Measurements from ENCODE around the gene MMP27.
"Not testable (repeated sequence)": the region's sequence is repeated elsewhere in the genome, so short reads cannot be mapped to it uniquely, and the experiment has no call there.

The MMP27 gene, protein sequence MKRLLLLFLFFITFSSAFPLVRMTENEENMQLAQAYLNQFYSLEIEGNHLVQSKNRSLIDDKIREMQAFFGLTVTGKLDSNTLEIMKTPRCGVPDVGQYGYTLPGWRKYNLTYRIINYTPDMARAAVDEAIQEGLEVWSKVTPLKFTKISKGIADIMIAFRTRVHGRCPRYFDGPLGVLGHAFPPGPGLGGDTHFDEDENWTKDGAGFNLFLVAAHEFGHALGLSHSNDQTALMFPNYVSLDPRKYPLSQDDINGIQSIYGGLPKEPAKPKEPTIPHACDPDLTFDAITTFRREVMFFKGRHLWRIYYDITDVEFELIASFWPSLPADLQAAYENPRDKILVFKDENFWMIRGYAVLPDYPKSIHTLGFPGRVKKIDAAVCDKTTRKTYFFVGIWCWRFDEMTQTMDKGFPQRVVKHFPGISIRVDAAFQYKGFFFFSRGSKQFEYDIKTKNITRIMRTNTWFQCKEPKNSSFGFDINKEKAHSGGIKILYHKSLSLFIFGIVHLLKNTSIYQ

DNA sequence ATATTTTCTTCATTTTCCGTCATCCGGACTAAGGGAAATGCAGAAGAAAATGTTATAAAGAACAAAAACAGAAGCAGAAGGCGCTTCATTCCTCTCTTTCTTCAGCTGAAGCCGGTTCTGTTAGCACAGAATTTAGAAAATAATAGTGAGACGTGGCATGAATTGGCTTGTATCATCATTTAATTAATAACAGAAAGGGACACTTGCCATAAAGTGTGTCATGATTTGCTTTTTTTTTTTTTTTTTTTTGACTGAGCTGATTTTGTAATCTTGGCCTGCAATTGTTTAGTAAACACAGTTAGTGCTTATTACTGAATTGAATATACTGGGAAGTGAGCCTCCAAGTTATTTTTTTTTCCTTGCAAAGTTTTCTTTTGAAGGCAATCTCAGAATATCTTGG is at the start of gene MMP27:
MMP27 (minus strand) TSS at position 144 of the 400 bp plus-strand sequence; CDS start at position 89, 55 bp downstream.
- DNase-seq, result no peak

DNA sequence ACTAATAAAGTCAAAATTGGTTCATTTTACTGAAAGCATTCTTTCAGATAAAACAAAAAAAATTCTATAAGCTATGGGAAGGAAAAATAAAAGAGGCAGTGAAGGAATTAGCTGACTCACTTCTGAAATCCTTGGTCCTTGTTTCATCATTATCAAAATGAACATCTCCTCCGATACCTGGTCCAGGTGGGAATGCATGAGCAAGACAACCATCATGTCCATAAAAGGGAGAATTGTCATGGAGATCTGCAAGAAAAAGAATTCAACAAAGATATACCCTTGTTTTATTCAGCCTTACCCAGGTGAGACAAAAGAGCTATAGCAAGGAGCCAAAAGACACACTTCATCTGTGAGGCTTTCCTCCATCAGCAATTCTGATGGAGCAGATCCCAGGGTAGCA is 47.7 kb upstream of the MMP27 start:
- no peak for DNase-seq

DNA sequence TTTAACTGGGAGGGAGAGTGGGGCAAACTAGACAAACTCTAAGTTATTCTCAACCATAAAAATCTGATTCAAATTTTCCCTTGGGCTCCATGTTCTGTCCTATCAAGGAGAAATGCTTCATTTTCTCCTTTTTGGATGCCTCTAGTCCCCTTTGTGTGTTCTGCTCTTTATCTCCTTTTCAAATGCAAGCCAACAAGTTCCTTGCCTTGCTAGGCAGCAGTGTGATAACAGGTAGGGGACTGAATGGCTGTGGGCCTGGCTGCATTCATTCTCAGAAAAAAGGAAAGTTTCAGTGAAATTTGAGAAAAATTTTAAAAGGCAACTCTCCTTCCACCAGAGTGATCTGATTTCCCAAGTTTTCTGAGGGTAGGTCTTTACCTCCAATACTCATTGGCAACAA is 46.1 kb upstream of the MMP27 start:
- DNase-seq, result no peak

DNA sequence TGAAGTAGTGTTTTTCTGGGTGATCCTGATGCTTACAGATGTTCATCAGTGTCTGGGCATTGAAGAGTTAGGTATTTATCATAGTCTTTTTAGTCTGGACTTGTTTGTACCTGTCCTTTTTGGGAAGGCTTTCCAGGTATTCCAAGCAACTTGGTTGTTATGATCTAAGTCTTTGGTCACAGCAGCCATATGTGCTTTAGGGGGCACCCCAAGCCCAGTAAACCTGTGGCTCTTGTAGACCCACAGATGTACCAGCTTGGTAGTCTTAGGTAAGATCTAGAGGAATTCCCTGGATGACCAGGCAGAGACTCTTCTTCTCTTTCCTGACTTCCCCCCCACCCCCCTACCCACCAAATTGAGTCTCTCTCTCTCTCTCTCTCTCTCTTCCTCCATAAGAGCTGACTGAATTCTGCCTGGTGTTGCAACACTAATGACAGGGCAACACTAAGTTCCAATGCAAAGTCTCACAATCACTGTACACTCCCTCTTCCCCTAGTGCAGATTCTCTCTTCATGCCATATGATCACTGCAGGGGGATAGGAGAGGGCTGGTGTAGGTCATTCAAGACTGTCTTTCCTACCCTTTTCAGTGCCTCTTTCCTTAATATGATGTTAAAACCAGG is 43.6 kb upstream of the MMP27 start:
- no peak for DNase-seq

DNA sequence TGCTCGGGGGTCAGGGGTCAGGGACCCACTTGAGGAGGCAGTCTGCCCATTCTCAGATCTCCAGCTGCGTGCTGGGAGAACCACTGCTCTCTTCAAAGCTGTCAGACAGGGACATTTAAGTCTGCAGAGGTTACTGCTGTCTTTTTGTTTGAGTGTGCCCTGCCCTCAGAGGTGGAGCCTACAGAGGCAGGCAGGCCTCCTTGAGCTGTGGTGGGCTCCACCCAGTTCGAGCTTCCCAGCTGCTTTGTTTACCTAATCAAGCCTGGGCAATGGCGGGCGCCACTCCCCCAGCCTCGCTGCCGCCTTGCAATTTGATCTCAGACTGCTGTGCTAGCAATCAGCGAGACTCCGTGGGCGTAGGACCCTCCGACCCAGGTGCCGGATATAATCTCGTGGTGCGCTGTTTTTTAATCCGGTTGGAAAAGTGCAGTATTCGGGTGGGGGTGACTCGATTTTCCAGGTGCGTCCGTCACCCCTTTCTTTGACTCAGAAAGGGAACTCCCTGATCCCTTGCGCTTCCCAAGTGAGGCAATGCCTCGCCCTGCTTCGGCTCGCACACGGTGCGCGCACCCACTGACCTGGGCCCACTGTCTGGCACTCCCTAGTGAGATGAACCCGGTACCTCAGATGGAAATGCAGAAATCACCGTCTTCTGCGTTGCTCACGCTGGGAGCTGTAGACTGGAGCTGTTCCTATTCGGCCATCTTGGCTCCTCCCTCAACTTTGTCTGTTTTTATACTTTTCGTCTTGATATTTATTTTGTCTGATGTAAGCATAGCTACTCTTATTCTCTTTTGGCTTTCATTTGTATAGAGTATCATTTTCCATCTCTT is 41.4 kb upstream of the MMP27 start:
- DNase-seq, result not testable (repeated sequence)

DNA sequence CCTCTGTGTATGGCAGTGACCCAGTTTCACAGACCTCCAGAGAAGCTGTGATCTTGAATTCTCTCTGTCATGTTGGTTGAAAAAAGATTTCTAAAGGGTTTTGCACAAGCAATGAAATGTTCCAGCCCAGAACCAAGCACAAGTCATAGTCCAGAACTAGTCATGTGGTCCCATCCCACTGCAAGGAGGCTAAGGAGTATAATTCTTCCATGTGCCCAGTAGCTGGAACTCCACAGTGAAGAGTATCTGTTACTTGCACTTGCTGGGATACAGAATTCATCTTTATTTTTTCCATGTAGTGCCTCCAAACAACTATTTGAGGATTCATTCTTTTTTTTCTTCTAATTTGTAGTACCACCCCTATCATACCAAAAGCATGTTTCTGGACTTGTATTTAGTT is 29.1 kb upstream of the MMP27 start:
- no peak for DNase-seq

DNA sequence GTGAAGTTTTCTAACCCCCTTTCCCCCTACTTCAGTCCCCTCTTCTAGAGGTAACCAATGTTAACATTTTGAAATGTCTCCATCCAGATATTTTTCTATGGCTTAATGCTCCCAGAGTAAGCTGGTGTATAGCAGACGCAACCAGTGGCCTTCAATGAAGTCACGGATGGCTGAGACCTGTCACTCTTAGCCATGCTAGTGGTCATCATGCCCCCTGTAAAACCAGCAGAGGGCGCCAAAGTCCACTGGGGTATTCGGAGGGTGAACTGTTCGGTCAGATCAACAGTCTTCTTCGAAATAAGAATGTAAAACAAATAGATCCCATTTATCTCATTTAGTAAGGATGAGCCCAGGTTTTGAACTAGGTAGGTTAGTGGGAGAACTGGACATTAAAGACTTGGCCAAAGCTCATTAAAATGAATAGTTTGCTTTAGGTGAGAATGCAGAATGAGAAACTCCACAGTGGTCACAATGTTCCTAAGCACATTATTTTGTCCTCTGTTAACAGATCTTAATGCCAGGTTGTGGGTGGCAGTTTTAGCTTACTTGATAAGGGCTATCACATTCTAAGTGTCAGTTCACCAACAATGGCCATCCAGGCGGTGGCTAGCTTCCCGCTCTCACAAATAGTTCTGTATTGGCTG is 27.8 kb upstream of the MMP27 start:
- peak; percentile 14 for DNase-seq

DNA sequence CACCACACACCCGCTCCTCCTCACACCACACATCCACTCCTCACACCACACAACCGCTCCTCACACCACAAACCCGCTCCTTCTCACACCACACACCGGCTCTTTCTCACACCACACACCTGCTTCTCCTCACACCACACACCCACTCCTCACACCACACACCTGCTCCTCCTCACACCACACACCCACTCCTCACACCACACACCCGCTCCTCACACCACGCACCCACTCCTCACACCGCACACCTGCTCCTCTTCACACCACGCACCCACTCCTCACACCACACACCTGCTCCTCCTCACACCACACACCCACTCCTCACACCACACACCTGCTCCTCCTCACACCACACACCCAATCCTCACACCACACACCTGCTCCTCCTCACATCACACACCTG is 25.4 kb upstream of the MMP27 start:
- not testable (repeated sequence) for DNase-seq

DNA sequence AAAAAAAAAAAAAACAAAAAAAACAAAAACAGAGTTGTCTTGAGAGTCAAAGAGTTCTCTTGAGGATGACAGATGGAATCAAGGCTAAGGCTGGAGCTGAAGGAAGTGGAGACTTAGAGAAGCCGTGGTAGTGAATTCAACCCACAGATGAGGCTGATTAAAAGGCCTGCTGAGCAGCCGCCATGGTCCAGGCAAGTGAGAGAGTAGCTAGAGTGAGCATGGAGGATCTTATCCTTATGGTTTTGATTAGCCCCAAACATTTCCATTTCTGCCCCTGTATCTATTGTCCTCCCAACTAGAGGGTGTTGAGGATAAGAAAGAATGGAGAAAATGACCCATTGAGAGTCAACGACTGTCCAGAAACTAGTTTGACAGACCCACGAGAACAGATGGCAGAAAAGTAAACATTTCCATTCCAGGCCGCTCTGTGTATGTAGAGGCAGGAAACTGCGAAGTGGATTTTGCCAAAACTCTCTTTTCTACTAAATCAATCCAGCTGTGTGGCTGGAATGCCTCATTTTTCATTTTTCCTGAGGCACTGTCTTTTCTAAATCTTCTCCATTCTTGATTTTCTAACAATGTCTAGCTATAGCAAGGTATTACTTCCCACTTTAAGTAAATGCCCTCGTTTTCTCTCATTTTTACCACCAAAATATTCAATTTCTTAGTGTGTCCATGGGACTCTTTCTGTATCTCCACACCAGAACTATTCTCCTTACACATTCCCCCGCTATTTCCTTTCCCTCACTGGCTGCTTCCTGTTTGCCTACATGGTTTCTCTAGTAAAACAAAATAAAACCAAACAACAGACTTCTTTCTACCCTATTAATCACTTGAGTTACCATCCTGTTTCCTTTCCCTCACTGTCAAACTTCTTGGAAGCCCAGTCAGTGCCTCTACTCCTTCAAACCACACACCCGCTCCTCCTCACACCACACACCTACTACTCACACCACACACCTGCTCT is 24.6 kb upstream of the MMP27 start:
- DNase-seq, result no peak

DNA sequence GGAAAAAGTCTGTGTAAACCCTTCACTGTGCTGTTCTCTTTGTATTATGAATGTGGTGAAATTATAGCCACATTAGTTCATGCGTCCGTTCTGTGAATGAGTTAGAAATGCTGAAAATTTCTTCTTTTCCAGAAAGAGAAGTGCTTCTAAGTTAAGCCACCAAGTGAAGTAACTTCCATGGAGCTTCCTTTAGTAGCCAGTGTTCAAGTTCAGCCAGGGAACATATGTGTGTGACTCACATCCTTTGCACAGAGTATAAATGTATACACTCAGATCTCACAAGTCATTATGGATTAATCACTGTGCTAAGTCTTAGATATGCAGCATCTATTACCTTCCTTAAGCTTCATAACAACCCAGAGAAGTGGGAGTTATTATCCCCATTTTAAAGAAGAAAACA is 22.3 kb upstream of the MMP27 start:
- DNase-seq, result peak; percentile 3

DNA sequence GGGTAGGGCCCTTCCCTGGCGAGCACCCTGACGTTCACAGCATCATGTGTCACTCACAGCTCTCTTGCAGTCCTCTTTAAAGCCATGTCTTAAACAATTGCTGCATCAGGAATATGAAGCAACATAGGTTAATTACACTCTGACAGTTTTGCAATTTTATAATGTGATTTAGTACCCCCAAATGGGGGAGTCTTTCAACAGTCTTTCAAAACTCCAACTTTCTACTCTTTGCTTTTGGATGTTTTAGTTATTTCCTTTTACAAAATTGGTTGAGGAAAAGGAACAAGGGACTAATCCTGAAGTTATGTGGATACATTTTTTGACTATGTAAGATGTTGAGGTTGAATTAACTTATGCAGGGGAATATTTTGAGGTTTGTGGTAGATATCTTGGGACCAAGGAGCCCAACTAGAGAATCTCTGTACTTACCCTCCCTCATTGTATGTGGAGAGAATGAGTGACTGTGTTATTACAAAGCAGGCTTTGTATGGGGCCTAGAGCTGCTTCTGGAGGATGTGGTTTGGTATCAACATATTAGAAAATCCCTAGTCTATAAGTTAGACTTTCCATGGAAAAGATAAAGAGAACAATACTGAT is 19.4 kb upstream of the MMP27 start, which contains the start of gene MMP8:
MMP8 (minus strand) TSS at position 51 of the 597 bp plus-strand sequence. CDS start 99 bp downstream, outside the sequence.
- no peak for DNase-seq

DNA sequence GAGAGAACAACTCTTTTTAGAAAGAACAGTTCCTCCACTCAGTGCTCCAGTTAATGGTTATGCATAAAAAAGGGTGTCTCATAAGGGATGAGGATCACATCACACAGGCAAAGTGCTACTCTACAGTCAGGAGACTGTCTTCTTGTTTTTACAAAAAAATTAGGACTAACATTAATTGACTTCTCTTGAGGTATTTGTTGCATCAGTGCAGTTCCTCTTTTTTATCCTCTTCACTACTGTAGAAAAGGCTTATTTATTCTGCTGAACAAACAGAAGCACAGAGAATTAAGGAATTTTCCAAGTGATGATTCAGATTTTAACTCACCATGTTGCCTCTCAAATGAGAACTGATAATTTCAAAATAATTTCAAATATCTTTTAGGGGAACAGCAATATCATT is 17.3 kb upstream of the MMP27 start:
- DNase-seq, result no peak

DNA sequence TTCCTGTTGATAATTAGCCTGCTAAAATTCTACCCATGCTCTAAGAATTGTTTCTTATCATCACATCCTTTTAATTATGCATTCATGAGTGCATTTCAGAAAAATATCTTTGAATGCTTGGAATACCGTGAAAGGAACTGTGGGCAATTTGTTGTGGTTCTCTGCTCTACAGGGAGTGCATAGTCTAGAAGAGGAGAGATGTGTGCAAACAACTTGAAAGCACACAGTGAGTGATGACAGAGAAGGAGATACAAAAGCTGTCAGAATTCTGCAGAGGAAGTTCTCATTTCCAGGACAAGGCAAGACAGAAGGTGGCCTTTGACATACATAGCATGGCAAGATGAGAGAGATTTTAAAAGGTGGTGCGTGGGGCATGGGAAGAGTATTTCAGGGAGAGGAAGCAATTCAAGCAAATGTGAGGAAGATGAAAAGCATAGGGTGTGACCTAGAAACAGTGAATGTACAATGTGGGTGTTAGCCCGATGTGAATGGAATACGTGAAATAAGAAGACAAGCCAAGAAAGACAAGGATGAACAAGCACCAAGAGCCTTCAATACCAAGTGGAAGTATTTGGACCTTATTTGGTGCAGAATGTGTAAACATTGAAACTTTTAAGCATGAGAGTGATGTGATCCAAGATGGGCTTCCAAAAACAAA is 14.2 kb upstream of the MMP27 start:
- no peak for DNase-seq

DNA sequence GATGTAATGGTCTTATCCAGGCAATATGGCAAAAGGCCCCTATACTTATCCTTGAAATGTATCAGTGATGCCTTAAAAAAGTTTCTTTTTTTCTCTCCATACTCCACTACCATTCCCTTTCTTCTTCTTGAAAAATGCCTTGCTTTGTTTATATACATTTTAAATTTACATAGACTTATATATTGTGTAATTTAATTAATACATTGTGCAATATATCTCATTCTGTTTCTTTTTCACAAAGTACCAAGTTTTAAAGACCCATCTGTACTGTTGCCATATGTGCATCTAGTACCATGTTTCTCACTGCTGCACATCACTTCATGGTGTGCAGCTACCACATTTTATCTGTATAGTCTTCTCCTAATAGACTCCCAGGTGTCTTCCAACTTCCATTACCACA is 11.7 kb upstream of the MMP27 start:
- no peak for DNase-seq

DNA sequence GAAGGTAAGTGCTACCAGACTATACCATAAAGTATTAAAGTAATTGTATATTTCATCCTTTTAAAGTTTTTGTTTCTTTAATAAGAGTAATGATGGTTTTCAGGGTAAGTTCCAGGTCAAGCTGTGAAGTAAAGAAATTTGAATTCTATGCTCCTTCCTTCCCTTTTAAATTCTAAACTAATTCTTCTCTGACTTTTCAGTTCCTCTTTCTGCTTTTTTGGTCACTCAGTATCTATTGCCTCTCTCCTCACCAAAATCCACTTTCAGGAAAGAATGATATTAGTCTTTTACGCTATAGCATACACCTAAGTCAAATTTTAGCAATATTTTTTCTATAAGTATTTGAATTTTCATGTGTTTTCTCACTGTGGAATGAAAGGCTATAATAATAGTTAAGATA is 11.0 kb upstream of the MMP27 start:
- no peak for DNase-seq

DNA sequence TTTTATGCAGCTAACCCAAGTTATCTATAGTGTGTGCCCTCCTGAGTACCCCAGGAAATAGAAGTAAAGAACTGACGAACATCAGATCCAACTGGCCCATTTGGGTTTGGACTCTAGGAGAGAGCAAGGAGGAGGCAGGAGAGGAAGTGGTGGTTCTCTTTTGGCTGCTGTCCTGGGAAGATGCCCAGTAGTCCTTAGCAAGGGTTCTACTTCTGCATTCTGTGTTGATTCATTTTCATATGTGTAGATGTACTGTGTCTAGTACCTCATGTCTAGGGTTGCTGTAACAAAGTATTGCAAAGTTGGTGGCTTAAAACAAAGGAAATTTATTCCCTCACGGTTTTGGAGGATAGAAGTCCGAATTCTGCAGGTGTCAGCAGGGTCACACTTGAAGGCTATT is 6.6 kb upstream of the MMP27 start:
- no peak for DNase-seq

DNA sequence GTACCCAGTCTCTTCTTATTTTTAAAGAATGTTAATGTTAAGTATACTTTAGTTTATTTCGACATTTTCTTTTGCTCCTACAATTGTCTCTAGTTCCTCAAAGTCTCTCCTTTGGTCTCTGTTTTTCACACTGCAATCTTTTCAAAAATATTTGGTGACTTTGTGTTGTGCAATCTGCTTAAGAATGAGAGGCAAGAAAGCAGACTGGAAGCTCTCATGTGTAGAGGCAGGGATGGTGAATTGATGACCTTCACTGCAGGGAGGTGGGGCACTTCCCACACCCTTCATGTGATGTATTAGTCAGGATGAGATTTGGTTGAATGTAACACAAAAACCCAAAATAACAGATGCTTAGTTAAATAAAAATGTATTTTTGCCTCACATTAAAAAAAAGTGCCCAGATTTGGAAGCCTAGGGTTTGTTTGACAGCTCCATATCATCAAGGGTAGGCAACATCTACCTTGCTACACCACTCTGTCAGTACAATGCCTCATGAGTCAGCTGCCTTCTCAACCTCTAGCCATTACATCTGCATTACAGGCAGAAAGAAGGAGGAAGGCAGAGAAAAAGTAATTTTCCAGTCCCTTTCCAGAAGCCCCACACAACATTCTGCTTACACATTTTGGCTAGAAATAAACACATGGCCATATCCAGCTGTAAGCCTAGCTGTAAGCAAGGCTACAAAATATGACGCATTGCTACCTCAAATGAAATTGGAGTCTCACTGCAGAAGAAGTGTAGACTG is 3.8 kb upstream of the MMP27 start:
- no peak for DNase-seq

DNA sequence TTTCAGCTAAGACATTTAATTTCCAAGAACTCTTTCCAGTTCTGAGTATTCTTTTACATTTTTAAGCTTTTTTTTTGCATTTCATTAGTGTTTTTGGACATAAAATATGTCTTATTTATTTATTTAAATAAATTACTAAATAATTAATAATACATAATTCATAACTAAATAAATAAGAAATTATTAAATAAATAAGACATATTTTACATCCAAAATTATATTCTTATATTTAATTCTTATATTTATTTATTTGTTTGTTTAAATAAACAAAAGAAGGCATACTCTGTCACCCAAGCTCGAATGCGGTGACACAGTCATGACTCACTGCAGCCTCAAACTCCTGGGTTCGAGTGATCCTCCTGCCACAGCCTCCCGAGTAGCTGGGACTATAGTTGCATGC is 3.1 kb upstream of the MMP27 start:
- no peak for DNase-seq

DNA sequence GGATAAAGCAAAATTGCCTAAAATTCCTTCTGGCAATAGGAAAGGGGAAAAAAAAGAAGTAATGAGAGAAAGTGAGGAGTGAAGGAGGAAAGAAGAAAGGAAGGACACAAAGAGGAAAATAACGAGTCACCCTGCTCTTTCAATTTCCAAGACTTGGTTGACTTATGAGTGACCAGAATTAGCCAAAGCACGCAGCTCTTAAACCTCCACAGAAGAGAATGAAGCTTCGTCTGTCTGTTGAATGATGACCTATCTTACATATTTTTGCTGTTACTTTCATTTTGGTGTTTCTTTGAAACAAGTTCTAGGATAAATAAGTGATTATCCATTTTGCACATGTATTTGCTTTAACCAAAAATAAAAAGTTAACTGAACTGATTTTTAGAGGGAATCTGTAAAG is 728 bp downstream of the MMP27 start:
- DNase-seq, result no peak
